Tibial nerve (tissue), 4 donors: ENCODE measurements around the gene FGFR3. TPM values are rescaled to one million over a fixed set of nuclear protein-coding genes. Genes with fewer than 3 reads are reported as not detected.

Experiments
- DNase-seq, 2 donors: peaks; one replicate each; pipeline ENCODE4 v3.0.0-alpha.2; 2019; ENCODE audit warnings: low spot score in 2 of 2
- H3K27ac ChIP-seq, 4 donors: fragments of 200-600 bp; sonication (generic) in 3 of 4; one replicate each; pipeline ENCODE4 v1.5.1; 2017 to 2019; ENCODE audit warnings: mild to moderate bottlenecking in 1 of 4
- H3K27me3 ChIP-seq, 2 donors: fragments of 200-600 bp; sonication (generic) in 1 of 2; one replicate each; pipeline versions ENCODE4 v1.5.1 to v1.6.0; 2017 to 2019
- H3K36me3 ChIP-seq, 3 donors: fragments of 200-600 bp; sonication (generic); one replicate each; pipeline ENCODE4 v1.5.1; 2018 to 2019
- H3K4me1 ChIP-seq, 4 donors: fragments of 200-600 bp; sonication (generic) in 3 of 4; one replicate each; pipeline ENCODE4 v1.5.1; 2017 to 2019
- H3K4me3 ChIP-seq, 4 donors: fragments of 200-600 bp; sonication (generic) in 3 of 4; one replicate each; pipeline ENCODE4 v1.5.1; 2017 to 2019; ENCODE audit warnings: mild to moderate bottlenecking in 1 of 4, moderate library complexity in 1 of 4
- H3K9me3 ChIP-seq, 4 donors: fragments of 200-600 bp; sonication (generic) in 3 of 4; one replicate each; pipeline ENCODE4 v1.5.1; 2017 to 2019
- CTCF ChIP-seq, 5 experiments: fragments of 200-600 bp in 3 of 5; fragments of 450-650 bp in 2 of 5; sonication (generic) in 3 of 5; IDR thresholded peaks; one replicate each; pipeline ENCODE4 v1.5.1; 2016 to 2019; ENCODE audit warnings: antibody characterized with exemption in 5 of 5, mild to moderate bottlenecking in 3 of 5, moderate library complexity in 2 of 5
- EP300 ChIP-seq, 2 donors: sonication (generic); formaldehyde crosslinking; IDR thresholded peaks; one replicate each; pipeline ENCODE4 v1.6.1; 2017; ENCODE audit warnings: antibody characterized with exemption in 2 of 2, mild to moderate bottlenecking in 1 of 2
- POLR2A ChIP-seq, 2 donors: fragments of 450-650 bp; IDR thresholded peaks; one replicate each; pipeline ENCODE4 v1.6.1; 2017; ENCODE audit warnings: antibody characterized with exemption in 2 of 2, mild to moderate bottlenecking in 2 of 2, moderate library complexity in 2 of 2
- WGBS, 2 donors: methylation state at CpG; one replicate each; pipeline ENCODE4 v1.1.5; 2018; 5-methylcytosine and 5-hydroxymethylcytosine counted together
- total RNA-seq, 4 donors: library from RNA; depleted of rRNA; stranded (reverse); fragments of >200 nt; gene quantifications; one replicate each; pipeline ENCODE4 v1.1.0, GENCODE V29; 2016

FGFR3 gene
- total RNA-seq: 10 to 100 TPM in 1 of 4 donors, 1 to 10 TPM in 3; 2.7 to 11.2 (median 5.1) TPM

GRCh38 chr4:1792832-1793495 lies at the start of gene FGFR3:
Gene FGFR3 (plus strand): TSS chr4:1793293. CDS start chr4:1793935, 642 bp downstream.
- DNase-seq: no peak
- H3K27ac ChIP-seq: peak within 1 kb of the TSS in 1 of 4 donors; percentile 65
- H3K27me3 ChIP-seq: peaks cover 0 to 46% of the 10 kb centered on the region in 2 donors
- H3K4me1 ChIP-seq: peaks cover 0 to 28% (median 9%) of the 10 kb centered on the region in 4 donors
- TF ChIP-seq POLR2A (IDR thresholded peaks at IDR 0.05) (peak in 1 of 2 donors; percentile 34), CTCF (IDR thresholded peaks at IDR 0.05) (no peak)
- H3K36me3 ChIP-seq: no peaks in the 10 kb centered on the region
- H3K9me3 ChIP-seq: no peaks in the 10 kb centered on the region
- peak within 1 kb of the TSS; percentile 15 to 61 (median 40) for H3K4me3 ChIP-seq
- WGBS, 2 donors: 7 to 12% methylated on average over 9 of the region's 95 CpGs

DNA sequence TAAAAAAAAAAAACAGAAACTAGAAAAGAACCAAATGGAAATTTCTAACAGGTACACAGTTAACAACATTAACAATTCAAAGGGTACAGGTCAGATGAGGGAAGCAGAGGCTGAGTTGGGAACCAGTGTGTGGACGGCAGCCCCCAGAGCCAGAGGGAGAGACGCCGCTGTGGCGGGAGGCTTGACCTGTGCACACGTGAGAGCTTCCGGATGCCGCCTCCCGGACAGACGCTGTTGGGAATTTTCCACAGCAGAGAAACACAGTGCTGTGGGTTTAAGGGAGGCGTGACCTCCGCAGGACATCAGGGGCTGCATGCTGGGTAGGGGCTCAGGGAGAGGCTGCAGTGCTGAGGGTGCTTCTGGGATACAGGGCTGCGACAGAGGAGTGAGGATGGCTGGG lies 49.5 kb upstream of the FGFR3 start:
- Histone ChIP-seq H3K4me3 (no peak overlapping the region), H3K9me3 (peaks cover 0 to 1% (median 0%) of the 10 kb centered on the region in 4 donors), H3K36me3 (peaks cover 0 to 55% (median 0%) of the 10 kb centered on the region in 3 donors), H3K4me1 (peaks cover 0 to 16% (median 2%) of the 10 kb centered on the region in 4 donors), H3K27ac (no peak overlapping the region), H3K27me3 (peaks cover 0 to 20% of the 10 kb centered on the region in 2 donors)
- TF ChIP-seq POLR2A (IDR thresholded peaks at IDR 0.05) (no peak), EP300 (IDR thresholded peaks at IDR 0.05) (no peak), CTCF (IDR thresholded peaks at IDR 0.05) (no peak)
- 75 to 97% methylated on average over 12 of the region's 12 CpGs for WGBS, 2 donors
- DNase-seq: no peak

- no peak overlapping the region for H3K4me3 ChIP-seq
- TF ChIP-seq POLR2A (IDR thresholded peaks at IDR 0.05) (no peak), CTCF (IDR thresholded peaks at IDR 0.05) (no peak), EP300 (IDR thresholded peaks at IDR 0.05) (no peak)
- peaks cover 0 to 19% (median 3%) of the 10 kb centered on the region in 4 donors for H3K4me1 ChIP-seq
- no peaks in the 10 kb centered on the region for H3K9me3 ChIP-seq
- H3K27me3 ChIP-seq: peaks cover 0 to 23% of the 10 kb centered on the region in 2 donors
- no peak overlapping the region for H3K27ac ChIP-seq
- no peak for DNase-seq
- WGBS, 2 donors: 88 to 89% methylated on average over 4 to 6 of the region's 6 CpGs
- peaks cover 0 to 51% (median 0%) of the 10 kb centered on the region in 3 donors for H3K36me3 ChIP-seq
Measured at GRCh38 chr4:1743975-1744374, 49.1 kb upstream of the FGFR3 start.

GRCh38 chr4:1744552-1744951 lies 48.5 kb upstream of the FGFR3 start:
- H3K27me3 ChIP-seq: peaks cover 0 to 26% of the 10 kb centered on the region in 2 donors
- no peak for DNase-seq
- no peak for TF ChIP-seq CTCF (IDR thresholded peaks at IDR 0.05)
- no peak for TF ChIP-seq POLR2A (IDR thresholded peaks at IDR 0.05)
- no peak for TF ChIP-seq EP300 (IDR thresholded peaks at IDR 0.05)
- no peak overlapping the region for H3K27ac ChIP-seq
- no peak overlapping the region for H3K4me3 ChIP-seq
- H3K9me3 ChIP-seq: no peaks in the 10 kb centered on the region
- H3K36me3 ChIP-seq: peaks cover 0 to 45% (median 0%) of the 10 kb centered on the region in 3 donors
- WGBS, 2 donors: 90 to 96% methylated on average over 14 of the region's 14 CpGs
- H3K4me1 ChIP-seq: peaks cover 0 to 19% (median 3%) of the 10 kb centered on the region in 4 donors

GRCh38 chr4:1745165-1745564 lies 47.9 kb upstream of the FGFR3 start:
- TF ChIP-seq CTCF (IDR thresholded peaks at IDR 0.05): no peak
- TF ChIP-seq EP300 (IDR thresholded peaks at IDR 0.05): no peak
- no peak for TF ChIP-seq POLR2A (IDR thresholded peaks at IDR 0.05)
- Histone ChIP-seq H3K36me3 (peaks cover 0 to 39% (median 0%) of the 10 kb centered on the region in 3 donors), H3K4me1 (peaks cover 0 to 19% (median 3%) of the 10 kb centered on the region in 4 donors), H3K27ac (no peak overlapping the region), H3K27me3 (peaks cover 0 to 32% of the 10 kb centered on the region in 2 donors), H3K4me3 (no peak overlapping the region), H3K9me3 (no peaks in the 10 kb centered on the region)
- WGBS, 2 donors: 89 to 90% methylated on average over 13 of the region's 13 CpGs
- no peak for DNase-seq
